Right forelimb (tissue), 1 donor: ENCODE data around the gene SLC16A2.
A peak's percentile ranks its signal among the peaks of the same experiment; 100 is the strongest.

Source experiments
- DNase-seq: peaks from one replicate; pipeline ENCODE4 v3.0.0-alpha.2; 2018

SLC16A2 gene

GRCh38 chrX:74421036-74421739, at the start of gene SLC16A2:
TSS of gene SLC16A2 (plus strand) at chrX:74421493. CDS start at chrX:74421638, 145 bp downstream.
- DNase-seq = peak; percentile 80

- no peak for DNase-seq
Observed at GRCh38 chrX:74372272-74372671, 49.0 kb upstream of the SLC16A2 start.

- DNase-seq = no peak
Observed at GRCh38 chrX:74377282-74377681, 44.0 kb upstream of the SLC16A2 start.

- DNase-seq = peak; percentile 44
Observed at GRCh38 chrX:74382613-74383012, 38.7 kb upstream of the SLC16A2 start.

- no peak for DNase-seq
Observed at GRCh38 chrX:74383611-74384010, 37.7 kb upstream of the SLC16A2 start.

GRCh38 chrX:74389016-74389722, 32.1 kb upstream of the SLC16A2 start:
- DNase-seq = no peak

- no peak for DNase-seq
Observed at GRCh38 chrX:74395556-74395955, 25.7 kb upstream of the SLC16A2 start.

GRCh38 chrX:74405973-74406489, 15.3 kb upstream of the SLC16A2 start:
- no peak for DNase-seq

GRCh38 chrX:74408304-74408703, 13.0 kb upstream of the SLC16A2 start:
- no peak for DNase-seq

- peak; percentile 53 for DNase-seq
Observed at GRCh38 chrX:74419864-74420195, 1.5 kb upstream of the SLC16A2 start.

- peak; percentile 72 for DNase-seq
Observed at GRCh38 chrX:74420196-74421035, 877 bp upstream of the SLC16A2 start.

GRCh38 chrX:74421740-74422352, 553 bp downstream of the SLC16A2 start:
- no peak for DNase-seq

GRCh38 chrX:74422576-74423288, 1.4 kb downstream of the SLC16A2 start:
- DNase-seq = peak; percentile 71

- no peak for DNase-seq
Observed at GRCh38 chrX:74423289-74423998, 2.2 kb downstream of the SLC16A2 start.

- no peak for DNase-seq
Observed at GRCh38 chrX:74426071-74426470, 4.8 kb downstream of the SLC16A2 start.

GRCh38 chrX:74426615-74427014, 5.3 kb downstream of the SLC16A2 start:
- DNase-seq = no peak

GRCh38 chrX:74431797-74432196, 10.5 kb downstream of the SLC16A2 start:
- DNase-seq = no peak

GRCh38 chrX:74434336-74434735, 13.0 kb downstream of the SLC16A2 start:
- no peak for DNase-seq

GRCh38 chrX:74437530-74437929, 16.2 kb downstream of the SLC16A2 start:
- no peak for DNase-seq

- no peak for DNase-seq
Observed at GRCh38 chrX:74438764-74439163, 17.5 kb downstream of the SLC16A2 start.

- no peak for DNase-seq
Observed at GRCh38 chrX:74445099-74445498, 23.8 kb downstream of the SLC16A2 start.

GRCh38 chrX:74446876-74447275, 25.6 kb downstream of the SLC16A2 start:
- no peak for DNase-seq
